GM23338 (cell line): ENCODE data around the gene TMTC4. TPM values are rescaled to one million over a fixed set of nuclear protein-coding genes. Genes with fewer than 3 reads are reported as not detected.
A peak's percentile ranks its signal among the peaks of the same experiment; 100 is the strongest.

Source experiments
- ATAC-seq: fragments of 200-7000 bp; cut with Tn5 transposase; 3 replicates; pipeline ENCODE4 v1.9.1; 2020
- DNase-seq: peaks from one replicate; pipeline ENCODE4 v3.0.0-alpha.2; 2015; ENCODE audit warnings: low spot score
- H2AFZ ChIP-seq: fragments of 200-600 bp; sonication (generic); 2 replicates; pipeline ENCODE4 v1.8.0; 2016; ENCODE audit warnings: antibody characterized with exemption, mild to moderate bottlenecking, moderate library complexity
- H3F3A ChIP-seq: fragments of 200-600 bp; sonication (generic); replicated peaks from 2 replicates; pipeline ENCODE4 v1.8.0; 2017; ENCODE audit warnings: antibody characterized with exemption, mixed run types, low read depth
- H3K27ac ChIP-seq: fragments of 200-600 bp; sonication (generic); 2 replicates; pipeline ENCODE4 v1.6.1; 2016; ENCODE audit warnings: low read depth
- H3K27me3 ChIP-seq: fragments of 200-600 bp; sonication (generic); 2 replicates; pipeline ENCODE4 v1.8.0; 2016; ENCODE audit warnings: mild to moderate bottlenecking, mixed run types, moderate library complexity; ENCODE audit not compliant: insufficient read depth
- H3K36me3 ChIP-seq: fragments of 200-600 bp; sonication (generic); 2 replicates; pipeline ENCODE4 v1.8.0; 2016; ENCODE audit warnings: mild to moderate bottlenecking; ENCODE audit not compliant: insufficient read depth
- H3K4me1 ChIP-seq: fragments of 200-600 bp; sonication (generic); 2 replicates; pipeline ENCODE4 v1.8.0; 2016; ENCODE audit warnings: mild to moderate bottlenecking, moderate library complexity; ENCODE audit not compliant: insufficient read depth
- H3K4me2 ChIP-seq: fragments of 200-600 bp; sonication (generic); 2 replicates; pipeline ENCODE4 v1.7.1; 2017; ENCODE audit warnings: mixed run types
- H3K4me3 ChIP-seq: fragments of 200-600 bp; sonication (generic); 2 replicates; pipeline ENCODE4 v1.6.1; 2016; ENCODE audit warnings: mixed run types
- H3K79me2 ChIP-seq: fragments of 200-600 bp; sonication (generic); replicated peaks from 2 replicates; pipeline ENCODE4 v1.8.0; 2017; ENCODE audit warnings: mild to moderate bottlenecking; ENCODE audit not compliant: insufficient read depth
- H3K9me2 ChIP-seq: fragments of 200-600 bp; sonication (generic); 2 replicates; pipeline ENCODE4 v1.8.0; 2017; ENCODE audit not compliant: insufficient read depth
- H4K20me1 ChIP-seq: fragments of 200-600 bp; sonication (generic); replicated peaks from 2 replicates; pipeline ENCODE4 v1.8.0; 2017; ENCODE audit warnings: mild to moderate bottlenecking; ENCODE audit not compliant: insufficient read depth
- H3K27ac Mint-ChIP-seq: 2 replicates; pipeline ENCODE4 v1.8.0; 2020; ENCODE audit warnings: inconsistent platforms, mild to moderate bottlenecking, moderate library complexity, mixed read lengths
- H3K27me3 Mint-ChIP-seq: 3 replicates; pipeline ENCODE4 v1.8.0; 2022; ENCODE audit warnings: low read depth, mild to moderate bottlenecking, moderate library complexity, mixed read lengths, inconsistent platforms; ENCODE audit not compliant: insufficient read depth, poor library complexity
- H3K36me3 Mint-ChIP-seq: 3 replicates; pipeline ENCODE4 v1.8.0; 2021; ENCODE audit warnings: low read depth, mild to moderate bottlenecking, inconsistent platforms, moderate library complexity, mixed read lengths
- H3K4me1 Mint-ChIP-seq: 3 replicates; pipeline ENCODE4 v1.8.0; 2020; ENCODE audit warnings: mild to moderate bottlenecking, inconsistent platforms, mixed read lengths
- H3K4me3 Mint-ChIP-seq: 3 replicates; pipeline ENCODE4 v1.8.0; 2021; ENCODE audit warnings: moderate library complexity, mild to moderate bottlenecking, inconsistent platforms, mixed read lengths
- H3K9me3 Mint-ChIP-seq: 3 replicates; pipeline ENCODE4 v1.8.0; 2020; ENCODE audit warnings: moderate library complexity, mild to moderate bottlenecking, inconsistent platforms, mixed read lengths
- CREB1 ChIP-seq: fragments of 250-450 bp; sonication (Bioruptor Pico); IDR thresholded peaks from 2 replicates; pipeline ENCODE4 v1.5.0; 2020; ENCODE audit warnings: low read depth, mild to moderate bottlenecking, moderate library complexity
- EZH2 ChIP-seq: fragments of 200-600 bp; sonication (generic); IDR thresholded peaks from one replicate; pipeline ENCODE4 v1.8.0; 2017; ENCODE audit warnings: antibody characterized with exemption, mild to moderate bottlenecking, low read depth; ENCODE audit not compliant: unreplicated experiment
- EZH2phosphoT487 ChIP-seq: fragments of 200-600 bp; sonication (generic); IDR thresholded peaks from one replicate; pipeline ENCODE4 v1.8.1; 2018; ENCODE audit warnings: antibody characterized with exemption; ENCODE audit not compliant: unreplicated experiment
- JUNB ChIP-seq: IDR thresholded peaks from one replicate; pipeline ENCODE4 v1.6.1; 2016; ENCODE audit warnings: antibody characterized with exemption; ENCODE audit not compliant: unreplicated experiment
- NANOG ChIP-seq: IDR thresholded peaks from 2 replicates; pipeline ENCODE4 v1.6.1; 2016; ENCODE audit warnings: antibody characterized with exemption, borderline replicate concordance
- POLR2AphosphoS5 ChIP-seq: IDR thresholded peaks from 2 replicates; pipeline ENCODE4 v1.6.1; 2016; ENCODE audit warnings: antibody characterized with exemption, low read depth
- STAT1 ChIP-seq: IDR thresholded peaks from one replicate; pipeline ENCODE4 v1.6.1; 2016; ENCODE audit warnings: antibody characterized with exemption; ENCODE audit not compliant: unreplicated experiment
- ZNF114 ChIP-seq: fragments of 250-450 bp; sonication (Bioruptor Pico); IDR thresholded peaks from 2 replicates; pipeline ENCODE4 v1.5.0; 2020; ENCODE audit warnings: mild to moderate bottlenecking, moderate library complexity
- ZNF331 ChIP-seq: fragments of 250-450 bp; sonication (Bioruptor Pico); IDR thresholded peaks from 2 replicates; pipeline ENCODE4 v1.5.0; 2020; ENCODE audit warnings: low read depth, mild to moderate bottlenecking, moderate library complexity
- polyA plus RNA-seq: library from polyadenylated mRNA; unstranded; fragments of >200 nt; fragmentation: Nextera tagmentation; extraction: Ambion mirVana; gene quantifications from 2 replicates; pipeline ENCODE4 v1.2.1, GENCODE V29; 2016
- total RNA-seq: library from RNA; depleted of rRNA; stranded (reverse); fragments of >200 nt; shearing (Covaris generic); gene quantifications from 2 replicates; pipeline ENCODE4 v1.2.3, GENCODE V29; 2014
- TF ChIP-seq, protein P1 (sequence below): IDR thresholded peaks from 2 replicates; pipeline ENCODE4 v1.6.1; 2016; ENCODE audit warnings: antibody characterized with exemption
- TF ChIP-seq, protein P2 (sequence below), 2 experiments: fragments of 200-600 bp in 1 of 2; sonication (generic) in 1 of 2; conservative IDR thresholded peaks; 2 replicates each; pipeline versions ENCODE4 v1.5.1 to v1.6.1; 2016 to 2017; ENCODE audit warnings: antibody characterized with exemption in 2 of 2, low read depth in 2 of 2, mild to moderate bottlenecking in 2 of 2, moderate library complexity in 1 of 2
- TF ChIP-seq, protein P3 (sequence below): IDR thresholded peaks from one replicate; pipeline ENCODE4 v1.6.1; 2018; ENCODE audit warnings: antibody characterized with exemption; ENCODE audit not compliant: unreplicated experiment
- TF ChIP-seq, protein P4 (sequence below): fragments of 250-450 bp; sonication (Bioruptor Pico); IDR thresholded peaks from 2 replicates; pipeline ENCODE4 v1.5.0; 2020; ENCODE audit warnings: mild to moderate bottlenecking, moderate library complexity

Gene TMTC4
- total and polyA plus RNA-seq, 2 experiments from 2014 or later: 21.9 to 50.0 TPM

DNA sequence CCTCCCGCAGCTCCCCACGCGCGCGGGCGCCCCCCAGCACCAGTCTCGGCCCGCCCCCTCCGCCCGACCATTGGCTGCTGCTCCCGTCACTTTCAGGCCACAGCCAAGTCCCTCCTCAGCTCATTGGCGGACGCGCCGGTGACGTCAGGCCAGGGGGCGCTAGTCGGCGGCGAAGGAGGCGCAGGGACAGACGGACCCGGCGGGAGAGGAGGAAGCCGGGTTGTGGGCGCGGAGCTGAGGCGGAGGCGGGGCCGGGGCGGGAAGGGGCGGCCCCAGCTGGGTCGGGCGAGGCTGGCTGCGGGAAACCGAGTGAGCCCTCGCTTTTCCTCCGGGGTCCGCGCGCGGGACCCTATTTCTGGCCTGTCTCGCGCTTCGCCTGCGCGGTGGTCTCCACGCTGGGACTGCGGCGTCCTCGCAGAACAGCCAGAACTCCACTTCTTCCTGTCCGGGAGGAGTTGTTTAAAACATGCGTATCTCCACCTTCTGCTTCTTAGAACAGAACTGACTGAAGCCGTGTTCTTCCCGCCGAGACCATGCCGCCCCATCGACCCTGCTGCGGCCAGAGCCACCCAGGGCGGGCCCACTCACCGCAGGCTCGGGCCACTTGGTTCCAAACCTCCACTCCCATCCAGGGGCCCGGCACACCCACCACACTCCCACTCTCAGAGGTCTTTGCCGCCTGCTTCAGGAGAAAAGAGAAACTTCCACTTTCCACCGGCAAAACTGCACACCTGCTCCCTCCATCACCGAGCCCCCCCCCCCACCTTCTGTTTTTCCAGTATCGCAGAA lies 471 bp upstream of the TMTC4 start:
- Histone ChIP-seq H3F3A (0 out of 2 replicates have a peak, but pooled peaks cover 6% of the 10 kb centered on the region), H3K79me2 (peaks cover 34% of the 10 kb centered on the region), H3K9me2 (no peaks in the 10 kb centered on the region), H4K20me1 (no peaks in the 10 kb centered on the region; the same call in 1 of the 2 replicates), H3K27me3 (peaks cover 13% of the 10 kb centered on the region), H3K27ac (no peak overlapping the region), H3K4me3 (peak overlapping the region; percentile 88), H3K36me3 (no peaks in the 10 kb centered on the region), H3K4me1 (peaks cover 12% of the 10 kb centered on the region), H3K4me2 (peak overlapping the region; percentile 95), H2AFZ (peak overlapping the region; percentile 94)
- Mint-ChIP-seq H3K9me3 (no peaks in the 10 kb centered on the region; the same call in 2 of the 3 replicates), H3K27me3 (peaks cover 17% of the 10 kb centered on the region), H3K36me3 (peaks cover 14% of the 10 kb centered on the region; the same call in 2 of the 3 replicates), H3K4me3 (peak overlapping the region; percentile 71), H3K27ac (no peak overlapping the region), H3K4me1 (peaks cover 25% of the 10 kb centered on the region)
- DNase-seq (peak; percentile 98), ATAC-seq (peak; percentile 87)
- peak; percentile 97 for TF ChIP-seq CREB1 (CRISPR knock-in tag)
- TF ChIP-seq, protein P1, sequence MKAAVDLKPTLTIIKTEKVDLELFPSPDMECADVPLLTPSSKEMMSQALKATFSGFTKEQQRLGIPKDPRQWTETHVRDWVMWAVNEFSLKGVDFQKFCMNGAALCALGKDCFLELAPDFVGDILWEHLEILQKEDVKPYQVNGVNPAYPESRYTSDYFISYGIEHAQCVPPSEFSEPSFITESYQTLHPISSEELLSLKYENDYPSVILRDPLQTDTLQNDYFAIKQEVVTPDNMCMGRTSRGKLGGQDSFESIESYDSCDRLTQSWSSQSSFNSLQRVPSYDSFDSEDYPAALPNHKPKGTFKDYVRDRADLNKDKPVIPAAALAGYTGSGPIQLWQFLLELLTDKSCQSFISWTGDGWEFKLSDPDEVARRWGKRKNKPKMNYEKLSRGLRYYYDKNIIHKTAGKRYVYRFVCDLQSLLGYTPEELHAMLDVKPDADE: no peak
- TF ChIP-seq EZH2phosphoT487: no peak
- TF ChIP-seq, protein P2, sequence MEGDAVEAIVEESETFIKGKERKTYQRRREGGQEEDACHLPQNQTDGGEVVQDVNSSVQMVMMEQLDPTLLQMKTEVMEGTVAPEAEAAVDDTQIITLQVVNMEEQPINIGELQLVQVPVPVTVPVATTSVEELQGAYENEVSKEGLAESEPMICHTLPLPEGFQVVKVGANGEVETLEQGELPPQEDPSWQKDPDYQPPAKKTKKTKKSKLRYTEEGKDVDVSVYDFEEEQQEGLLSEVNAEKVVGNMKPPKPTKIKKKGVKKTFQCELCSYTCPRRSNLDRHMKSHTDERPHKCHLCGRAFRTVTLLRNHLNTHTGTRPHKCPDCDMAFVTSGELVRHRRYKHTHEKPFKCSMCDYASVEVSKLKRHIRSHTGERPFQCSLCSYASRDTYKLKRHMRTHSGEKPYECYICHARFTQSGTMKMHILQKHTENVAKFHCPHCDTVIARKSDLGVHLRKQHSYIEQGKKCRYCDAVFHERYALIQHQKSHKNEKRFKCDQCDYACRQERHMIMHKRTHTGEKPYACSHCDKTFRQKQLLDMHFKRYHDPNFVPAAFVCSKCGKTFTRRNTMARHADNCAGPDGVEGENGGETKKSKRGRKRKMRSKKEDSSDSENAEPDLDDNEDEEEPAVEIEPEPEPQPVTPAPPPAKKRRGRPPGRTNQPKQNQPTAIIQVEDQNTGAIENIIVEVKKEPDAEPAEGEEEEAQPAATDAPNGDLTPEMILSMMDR (conservative IDR thresholded peaks at IDR 0.05; ENCODE audit: low read depth in 2 of 2): peak in 1 of 2 experiments; percentile 69; a peak in 2 of 4 replicates
- TF ChIP-seq EZH2: no peak
- TF ChIP-seq NANOG: no peak
- TF ChIP-seq STAT1: no peak
- no peak for TF ChIP-seq ZNF114 (CRISPR knock-in tag)
- TF ChIP-seq, protein P3, sequence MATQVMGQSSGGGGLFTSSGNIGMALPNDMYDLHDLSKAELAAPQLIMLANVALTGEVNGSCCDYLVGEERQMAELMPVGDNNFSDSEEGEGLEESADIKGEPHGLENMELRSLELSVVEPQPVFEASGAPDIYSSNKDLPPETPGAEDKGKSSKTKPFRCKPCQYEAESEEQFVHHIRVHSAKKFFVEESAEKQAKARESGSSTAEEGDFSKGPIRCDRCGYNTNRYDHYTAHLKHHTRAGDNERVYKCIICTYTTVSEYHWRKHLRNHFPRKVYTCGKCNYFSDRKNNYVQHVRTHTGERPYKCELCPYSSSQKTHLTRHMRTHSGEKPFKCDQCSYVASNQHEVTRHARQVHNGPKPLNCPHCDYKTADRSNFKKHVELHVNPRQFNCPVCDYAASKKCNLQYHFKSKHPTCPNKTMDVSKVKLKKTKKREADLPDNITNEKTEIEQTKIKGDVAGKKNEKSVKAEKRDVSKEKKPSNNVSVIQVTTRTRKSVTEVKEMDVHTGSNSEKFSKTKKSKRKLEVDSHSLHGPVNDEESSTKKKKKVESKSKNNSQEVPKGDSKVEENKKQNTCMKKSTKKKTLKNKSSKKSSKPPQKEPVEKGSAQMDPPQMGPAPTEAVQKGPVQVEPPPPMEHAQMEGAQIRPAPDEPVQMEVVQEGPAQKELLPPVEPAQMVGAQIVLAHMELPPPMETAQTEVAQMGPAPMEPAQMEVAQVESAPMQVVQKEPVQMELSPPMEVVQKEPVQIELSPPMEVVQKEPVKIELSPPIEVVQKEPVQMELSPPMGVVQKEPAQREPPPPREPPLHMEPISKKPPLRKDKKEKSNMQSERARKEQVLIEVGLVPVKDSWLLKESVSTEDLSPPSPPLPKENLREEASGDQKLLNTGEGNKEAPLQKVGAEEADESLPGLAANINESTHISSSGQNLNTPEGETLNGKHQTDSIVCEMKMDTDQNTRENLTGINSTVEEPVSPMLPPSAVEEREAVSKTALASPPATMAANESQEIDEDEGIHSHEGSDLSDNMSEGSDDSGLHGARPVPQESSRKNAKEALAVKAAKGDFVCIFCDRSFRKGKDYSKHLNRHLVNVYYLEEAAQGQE: no peak
- TF ChIP-seq POLR2AphosphoS5: peak; percentile 93
- TF ChIP-seq JUNB: no peak
- TF ChIP-seq, protein P4, sequence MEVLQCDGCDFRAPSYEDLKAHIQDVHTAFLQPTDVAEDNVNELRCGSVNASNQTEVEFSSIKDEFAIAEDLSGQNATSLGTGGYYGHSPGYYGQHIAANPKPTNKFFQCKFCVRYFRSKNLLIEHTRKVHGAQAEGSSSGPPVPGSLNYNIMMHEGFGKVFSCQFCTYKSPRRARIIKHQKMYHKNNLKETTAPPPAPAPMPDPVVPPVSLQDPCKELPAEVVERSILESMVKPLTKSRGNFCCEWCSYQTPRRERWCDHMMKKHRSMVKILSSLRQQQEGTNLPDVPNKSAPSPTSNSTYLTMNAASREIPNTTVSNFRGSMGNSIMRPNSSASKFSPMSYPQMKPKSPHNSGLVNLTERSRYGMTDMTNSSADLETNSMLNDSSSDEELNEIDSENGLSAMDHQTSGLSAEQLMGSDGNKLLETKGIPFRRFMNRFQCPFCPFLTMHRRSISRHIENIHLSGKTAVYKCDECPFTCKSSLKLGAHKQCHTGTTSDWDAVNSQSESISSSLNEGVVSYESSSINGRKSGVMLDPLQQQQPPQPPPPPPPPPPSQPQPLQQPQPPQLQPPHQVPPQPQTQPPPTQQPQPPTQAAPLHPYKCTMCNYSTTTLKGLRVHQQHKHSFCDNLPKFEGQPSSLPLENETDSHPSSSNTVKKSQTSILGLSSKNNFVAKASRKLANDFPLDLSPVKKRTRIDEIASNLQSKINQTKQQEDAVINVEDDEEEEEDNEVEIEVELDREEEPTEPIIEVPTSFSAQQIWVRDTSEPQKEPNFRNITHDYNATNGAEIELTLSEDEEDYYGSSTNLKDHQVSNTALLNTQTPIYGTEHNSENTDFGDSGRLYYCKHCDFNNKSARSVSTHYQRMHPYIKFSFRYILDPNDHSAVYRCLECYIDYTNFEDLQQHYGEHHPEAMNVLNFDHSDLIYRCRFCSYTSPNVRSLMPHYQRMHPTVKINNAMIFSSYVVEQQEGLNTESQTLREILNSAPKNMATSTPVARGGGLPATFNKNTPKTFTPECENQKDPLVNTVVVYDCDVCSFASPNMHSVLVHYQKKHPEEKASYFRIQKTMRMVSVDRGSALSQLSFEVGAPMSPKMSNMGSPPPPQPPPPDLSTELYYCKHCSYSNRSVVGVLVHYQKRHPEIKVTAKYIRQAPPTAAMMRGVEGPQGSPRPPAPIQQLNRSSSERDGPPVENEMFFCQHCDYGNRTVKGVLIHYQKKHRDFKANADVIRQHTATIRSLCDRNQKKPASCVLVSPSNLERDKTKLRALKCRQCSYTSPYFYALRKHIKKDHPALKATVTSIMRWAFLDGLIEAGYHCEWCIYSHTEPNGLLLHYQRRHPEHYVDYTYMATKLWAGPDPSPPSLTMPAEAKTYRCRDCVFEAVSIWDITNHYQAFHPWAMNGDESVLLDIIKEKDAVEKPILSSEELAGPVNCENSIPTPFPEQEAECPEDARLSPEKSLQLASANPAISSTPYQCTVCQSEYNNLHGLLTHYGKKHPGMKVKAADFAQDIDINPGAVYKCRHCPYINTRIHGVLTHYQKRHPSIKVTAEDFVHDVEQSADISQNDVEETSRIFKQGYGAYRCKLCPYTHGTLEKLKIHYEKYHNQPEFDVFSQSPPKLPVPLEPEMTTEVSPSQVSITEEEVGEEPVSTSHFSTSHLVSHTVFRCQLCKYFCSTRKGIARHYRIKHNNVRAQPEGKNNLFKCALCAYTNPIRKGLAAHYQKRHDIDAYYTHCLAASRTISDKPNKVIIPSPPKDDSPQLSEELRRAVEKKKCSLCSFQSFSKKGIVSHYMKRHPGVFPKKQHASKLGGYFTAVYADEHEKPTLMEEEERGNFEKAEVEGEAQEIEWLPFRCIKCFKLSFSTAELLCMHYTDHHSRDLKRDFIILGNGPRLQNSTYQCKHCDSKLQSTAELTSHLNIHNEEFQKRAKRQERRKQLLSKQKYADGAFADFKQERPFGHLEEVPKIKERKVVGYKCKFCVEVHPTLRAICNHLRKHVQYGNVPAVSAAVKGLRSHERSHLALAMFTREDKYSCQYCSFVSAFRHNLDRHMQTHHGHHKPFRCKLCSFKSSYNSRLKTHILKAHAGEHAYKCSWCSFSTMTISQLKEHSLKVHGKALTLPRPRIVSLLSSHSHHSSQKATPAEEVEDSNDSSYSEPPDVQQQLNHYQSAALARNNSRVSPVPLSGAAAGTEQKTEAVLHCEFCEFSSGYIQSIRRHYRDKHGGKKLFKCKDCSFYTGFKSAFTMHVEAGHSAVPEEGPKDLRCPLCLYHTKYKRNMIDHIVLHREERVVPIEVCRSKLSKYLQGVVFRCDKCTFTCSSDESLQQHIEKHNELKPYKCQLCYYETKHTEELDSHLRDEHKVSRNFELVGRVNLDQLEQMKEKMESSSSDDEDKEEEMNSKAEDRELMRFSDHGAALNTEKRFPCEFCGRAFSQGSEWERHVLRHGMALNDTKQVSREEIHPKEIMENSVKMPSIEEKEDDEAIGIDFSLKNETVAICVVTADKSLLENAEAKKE: no peak
- TF ChIP-seq ZNF331 (CRISPR knock-in tag): no peak
